GM21576 (cell line): ENCODE data around the gene GPATCH8.
"Not testable (repeated sequence)": the region's sequence is repeated elsewhere in the genome, so short reads cannot be mapped to it uniquely, and the experiment has no call there.

Source experiments
- ATAC-seq: cut with Tn5 transposase; IDR thresholded peaks from one replicate; pipeline ENCODE4 v1.9.1; 2021; ENCODE audit warnings: mild to moderate bottlenecking, moderate library complexity; ENCODE audit not compliant: unreplicated experiment

The GPATCH8 gene

GRCh38 chr17:44378171-44378705 lies 125.0 kb downstream of the GPATCH8 start:
- no peak for ATAC-seq

- no peak for ATAC-seq
These were observed 126.4 kb downstream of the GPATCH8 start for GRCh38 chr17:44376779-44377178.

- ATAC-seq = no peak
These were observed 127.1 kb downstream of the GPATCH8 start for GRCh38 chr17:44376124-44376523.

DNA sequence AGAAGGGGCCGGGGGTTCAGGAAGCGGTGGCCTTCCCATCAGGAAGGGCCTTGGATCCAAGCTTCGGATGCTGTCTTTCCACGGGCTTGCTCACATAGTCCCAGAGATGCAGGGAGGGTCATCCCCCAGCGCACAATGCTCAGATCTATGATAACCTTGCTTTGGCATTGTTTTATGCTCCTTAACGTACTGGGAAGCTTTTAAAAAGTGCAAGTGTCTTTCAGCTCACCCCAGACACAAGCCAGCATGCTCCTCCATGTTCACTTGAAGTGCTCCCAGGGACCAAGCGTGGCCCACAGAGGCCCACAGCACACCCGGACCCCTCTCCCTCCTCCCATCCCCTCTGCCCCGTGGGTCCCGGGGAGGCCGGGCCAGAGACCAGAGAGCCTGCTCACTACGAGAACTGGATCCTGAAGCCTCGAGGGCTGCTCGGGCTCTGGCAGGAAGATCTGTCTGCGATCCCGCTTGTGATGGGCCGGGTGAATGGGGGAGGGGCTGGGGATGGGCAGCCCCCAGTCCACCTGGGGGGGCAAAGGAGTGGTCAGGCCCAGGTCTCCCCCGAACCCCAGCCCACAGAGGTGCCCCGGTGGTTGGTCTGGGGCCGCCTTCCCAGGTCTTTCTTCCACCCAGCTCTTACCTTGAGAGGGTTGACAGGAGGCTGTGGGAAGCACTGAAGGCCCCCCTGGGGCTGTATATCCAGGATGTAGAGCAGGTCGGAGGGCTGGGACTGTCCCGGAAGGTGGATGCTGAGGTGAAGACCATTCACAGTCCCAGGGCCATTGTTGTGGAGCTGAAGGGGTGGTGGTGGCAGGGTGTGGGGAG lies 127.8 kb downstream of the GPATCH8 start:
- no peak for ATAC-seq

DNA sequence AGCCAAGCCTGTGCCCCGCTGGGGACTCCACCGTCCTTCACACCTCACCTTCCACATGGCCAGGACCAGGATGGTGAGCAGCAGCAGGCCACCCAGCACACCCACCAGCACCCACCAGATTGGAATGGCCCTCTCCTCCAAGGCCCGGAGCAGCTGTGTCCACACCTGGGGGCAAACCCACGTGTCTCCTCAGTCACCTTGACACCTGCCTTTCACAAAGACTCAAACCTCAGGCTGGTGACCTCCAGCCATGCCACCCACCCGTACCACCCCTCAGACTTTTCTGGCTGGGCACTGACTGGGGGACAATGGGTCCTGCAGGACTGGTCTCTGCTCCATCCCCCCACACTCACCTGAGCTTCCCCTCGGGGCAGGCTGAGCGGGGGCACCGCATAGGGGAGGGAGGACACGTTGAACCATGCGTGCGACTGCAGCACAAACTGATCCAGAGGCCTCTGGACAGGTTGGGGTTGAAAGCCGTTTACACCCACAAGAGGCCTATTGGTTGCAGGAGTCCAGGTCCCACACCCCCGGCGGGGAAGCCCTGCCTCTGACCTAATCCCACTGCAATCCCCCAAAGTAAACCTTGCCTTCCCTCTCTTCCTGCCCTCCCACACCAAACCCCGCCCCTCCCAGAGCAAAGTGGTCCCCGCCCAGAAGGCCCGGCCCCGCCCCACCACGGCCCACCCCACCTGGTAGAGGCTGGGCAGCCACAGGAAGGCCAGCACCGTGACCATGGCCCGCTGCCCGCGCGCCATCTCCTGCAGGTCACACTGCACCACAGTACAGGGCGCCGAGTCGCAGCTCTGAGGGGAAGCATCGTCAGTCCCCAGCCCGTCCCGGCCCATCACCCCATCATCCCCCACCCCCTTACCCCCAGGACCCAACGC lies 128.7 kb downstream of the GPATCH8 start:
- ATAC-seq = no peak

GRCh38 chr17:44372036-44372435 lies 131.2 kb downstream of the GPATCH8 start:
- ATAC-seq = no peak

- not testable (repeated sequence) for ATAC-seq
These were observed 133.7 kb downstream of the GPATCH8 start for GRCh38 chr17:44369414-44370023.

DNA sequence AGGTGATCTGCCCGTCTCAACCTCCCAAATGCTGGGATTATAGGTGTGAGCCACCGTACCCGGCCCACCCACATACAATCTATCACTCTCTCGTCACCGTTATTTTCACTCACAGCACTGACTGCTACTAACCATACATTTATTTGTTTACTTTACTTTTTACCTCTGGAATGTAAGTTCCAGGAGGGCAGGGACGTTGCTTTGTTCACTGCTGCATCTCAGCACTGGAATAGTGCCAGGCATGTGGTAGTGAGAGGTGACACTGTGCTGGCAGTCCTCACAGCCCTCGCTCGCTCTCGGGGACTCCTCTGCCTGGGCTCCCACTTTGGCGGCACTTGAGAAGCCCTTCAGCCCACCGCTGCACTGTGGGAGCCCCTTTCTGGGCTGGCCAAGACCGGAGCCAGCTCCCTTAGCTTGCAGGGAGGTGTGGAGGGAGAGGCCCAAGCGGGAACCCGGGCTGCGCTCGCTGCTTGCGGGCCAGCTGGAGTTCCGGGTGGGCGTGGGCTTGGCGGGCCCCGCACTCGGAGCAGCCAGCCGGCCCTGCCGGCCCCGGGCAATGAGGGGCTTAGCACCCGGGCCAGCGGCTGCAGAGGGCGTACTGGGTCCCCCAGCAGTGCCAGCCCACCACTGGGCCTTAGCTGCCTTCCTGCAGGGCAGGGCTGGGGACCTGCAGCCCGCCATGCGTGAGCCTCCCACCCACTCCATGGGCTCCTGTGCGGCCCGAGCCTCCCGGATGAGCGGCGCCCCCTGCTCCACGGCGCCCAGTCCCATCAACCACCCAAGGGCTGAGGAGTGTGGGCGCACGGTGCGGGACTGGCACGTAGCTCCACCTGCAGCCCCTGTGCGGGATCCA lies 134.6 kb downstream of the GPATCH8 start:
- ATAC-seq = not testable (repeated sequence)

DNA sequence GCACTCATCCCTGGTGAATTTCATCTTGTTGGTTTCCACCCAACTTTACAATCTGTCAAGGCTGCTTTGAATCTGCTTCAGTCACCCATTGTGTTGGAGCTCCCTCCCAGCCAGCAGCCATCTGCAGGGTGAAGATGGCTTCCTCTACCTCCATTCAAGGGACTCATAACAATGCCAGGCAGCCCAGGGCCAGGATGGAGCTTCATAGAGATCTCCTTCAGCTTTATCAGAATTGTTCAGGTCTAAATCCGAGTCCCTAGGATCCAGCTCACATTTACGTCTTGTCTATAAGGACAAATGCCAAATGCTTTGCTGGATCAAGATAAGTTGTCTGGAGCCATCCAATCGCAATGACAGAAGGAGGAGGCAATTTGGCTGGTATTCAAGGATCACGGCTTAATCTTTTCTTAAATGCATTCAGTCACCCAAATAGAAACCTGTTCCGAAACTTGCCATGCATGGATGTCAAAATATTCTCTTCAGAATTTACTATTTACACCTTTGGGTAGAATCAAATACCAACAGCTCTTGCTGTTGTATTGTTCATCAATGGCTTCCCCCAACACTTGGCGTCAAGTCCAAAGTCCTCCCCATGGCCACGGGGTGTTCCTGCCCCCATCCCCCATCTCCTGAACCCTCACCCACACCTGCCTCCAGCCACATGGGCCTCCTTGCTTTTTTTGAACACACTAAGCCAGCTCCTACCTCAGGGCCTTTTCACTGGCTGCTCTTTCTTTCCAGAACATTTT lies 135.8 kb downstream of the GPATCH8 start:
- no peak for ATAC-seq

- not testable (repeated sequence) for ATAC-seq
These were observed 138.2 kb downstream of the GPATCH8 start for GRCh38 chr17:44365051-44365450.

- peak; percentile 53 for ATAC-seq
These were observed 139.5 kb downstream of the GPATCH8 start, which contains the start of gene FAM171A2 for GRCh38 chr17:44363613-44364159. FAM171A2 (minus strand) TSS chr17:44363853; CDS start chr17:44363714, 139 bp downstream.

GRCh38 chr17:44362949-44363612 lies 140.1 kb downstream of the GPATCH8 start:
- ATAC-seq = no peak

DNA sequence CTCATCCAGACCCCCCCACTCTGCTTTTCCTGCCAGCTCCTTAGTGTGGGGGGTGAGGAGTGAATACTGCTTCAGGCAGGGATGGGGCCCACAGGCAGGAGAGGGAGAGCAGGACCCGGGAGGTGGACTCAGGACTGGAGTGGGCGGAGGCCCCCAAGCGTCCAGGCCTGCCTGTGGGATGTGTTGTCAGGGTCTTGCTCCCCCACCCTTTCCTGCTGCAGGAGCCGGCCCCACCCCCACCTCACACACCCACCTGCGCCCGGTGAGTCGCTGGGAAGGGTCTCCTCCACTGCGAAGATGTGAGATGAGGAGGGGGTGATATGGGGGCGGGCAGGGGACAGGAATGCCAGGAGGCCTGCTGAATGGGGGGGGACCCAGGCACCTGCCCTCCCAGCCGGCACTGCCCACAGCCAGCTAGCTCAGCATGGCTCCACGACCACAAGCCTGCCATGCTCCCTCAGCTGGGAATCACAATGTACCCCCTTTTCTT lies 140.7 kb downstream of the GPATCH8 start:
- ATAC-seq = no peak

GRCh38 chr17:44361292-44362260 lies 141.6 kb downstream of the GPATCH8 start:
- ATAC-seq = no peak

DNA sequence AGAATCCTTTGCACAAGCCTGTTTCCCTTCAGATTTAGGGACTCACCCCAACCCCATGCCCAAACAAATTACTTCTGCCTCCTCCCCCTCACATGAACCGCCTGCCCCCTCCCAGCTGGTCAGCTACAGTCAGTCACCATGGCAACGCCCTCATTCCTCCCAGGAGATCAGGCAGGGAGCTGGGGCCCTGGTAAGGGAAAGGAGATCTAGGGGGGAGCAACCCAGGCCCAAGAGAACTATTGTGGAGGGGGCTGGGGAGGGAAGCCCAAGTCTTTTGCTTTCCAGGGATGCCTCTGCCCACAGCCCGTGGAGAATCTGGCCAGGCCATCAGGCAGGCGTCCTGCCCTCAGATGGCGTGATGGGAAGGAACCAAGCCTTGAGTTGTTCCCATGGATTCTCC lies 142.4 kb downstream of the GPATCH8 start:
- no peak for ATAC-seq

DNA sequence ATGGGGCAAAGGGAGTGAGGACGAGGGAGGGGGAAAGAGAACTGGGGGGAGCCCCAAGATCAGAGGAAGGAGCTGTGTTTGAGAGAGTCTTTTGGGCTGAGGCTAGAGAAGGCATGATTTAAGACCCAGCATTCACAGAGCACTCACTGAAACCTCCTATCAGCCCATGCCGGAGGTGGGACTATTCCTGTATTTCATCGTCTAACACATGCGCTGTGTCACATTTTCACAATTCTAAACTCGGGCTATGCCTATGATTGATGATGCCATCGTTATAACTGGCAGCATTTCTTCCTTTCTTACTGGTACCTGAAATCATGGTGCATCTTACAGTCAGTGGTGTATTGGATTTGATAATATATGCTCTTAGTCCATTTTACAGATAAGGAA lies 143.1 kb downstream of the GPATCH8 start:
- no peak for ATAC-seq

GRCh38 chr17:44359458-44360143 lies 143.6 kb downstream of the GPATCH8 start:
- ATAC-seq = no peak
